Body of pancreas (tissue), 4 donors: ENCODE data around the gene CCDC8.

Experiments used
- POLR2A ChIP-seq, 3 donors: fragments of 450-650 bp; IDR thresholded peaks; one replicate each; pipeline ENCODE4 v1.6.1; 2016; ENCODE audit warnings: antibody characterized with exemption in 3 of 3, mild to moderate bottlenecking in 2 of 3
- TF ChIP-seq, protein P1 (sequence below), 7 experiments: fragments of 450-650 bp in 4 of 7; fragments of 200-600 bp in 3 of 7; sonication (generic) in 3 of 7; IDR thresholded peaks; one replicate each; pipeline ENCODE4 v1.5.1; 2016 to 2019; ENCODE audit warnings: antibody characterized with exemption in 7 of 7

DNA sequence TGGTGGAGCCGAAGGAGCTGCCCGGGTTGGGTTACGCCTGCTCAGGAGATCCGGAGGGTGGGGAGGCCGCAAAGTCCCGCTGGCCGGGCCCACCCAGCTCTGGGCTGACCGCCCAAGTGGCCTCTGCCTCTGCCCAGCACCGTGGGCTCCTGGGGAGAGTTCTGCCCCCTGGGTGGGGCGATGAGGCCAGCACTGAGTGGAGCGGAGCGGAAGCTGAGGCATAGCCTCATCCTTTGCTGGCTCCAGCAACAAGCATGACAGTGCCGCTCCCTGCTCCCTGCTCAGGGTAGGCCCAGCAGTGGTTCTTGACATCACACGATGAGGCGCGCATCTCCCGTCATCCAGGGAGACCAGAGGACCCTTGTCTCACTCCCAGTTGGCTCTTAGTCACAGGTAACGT, 22.5 kb downstream of the CCDC8 start:
- TF ChIP-seq, protein P1, sequence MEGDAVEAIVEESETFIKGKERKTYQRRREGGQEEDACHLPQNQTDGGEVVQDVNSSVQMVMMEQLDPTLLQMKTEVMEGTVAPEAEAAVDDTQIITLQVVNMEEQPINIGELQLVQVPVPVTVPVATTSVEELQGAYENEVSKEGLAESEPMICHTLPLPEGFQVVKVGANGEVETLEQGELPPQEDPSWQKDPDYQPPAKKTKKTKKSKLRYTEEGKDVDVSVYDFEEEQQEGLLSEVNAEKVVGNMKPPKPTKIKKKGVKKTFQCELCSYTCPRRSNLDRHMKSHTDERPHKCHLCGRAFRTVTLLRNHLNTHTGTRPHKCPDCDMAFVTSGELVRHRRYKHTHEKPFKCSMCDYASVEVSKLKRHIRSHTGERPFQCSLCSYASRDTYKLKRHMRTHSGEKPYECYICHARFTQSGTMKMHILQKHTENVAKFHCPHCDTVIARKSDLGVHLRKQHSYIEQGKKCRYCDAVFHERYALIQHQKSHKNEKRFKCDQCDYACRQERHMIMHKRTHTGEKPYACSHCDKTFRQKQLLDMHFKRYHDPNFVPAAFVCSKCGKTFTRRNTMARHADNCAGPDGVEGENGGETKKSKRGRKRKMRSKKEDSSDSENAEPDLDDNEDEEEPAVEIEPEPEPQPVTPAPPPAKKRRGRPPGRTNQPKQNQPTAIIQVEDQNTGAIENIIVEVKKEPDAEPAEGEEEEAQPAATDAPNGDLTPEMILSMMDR (IDR thresholded peaks at IDR 0.05), result no peak
- TF ChIP-seq POLR2A (IDR thresholded peaks at IDR 0.05), result no peak
